Adrenal gland (tissue), 12 donors: Measurements from ENCODE around the gene RYR3. TPM values are rescaled to one million over a fixed set of nuclear protein-coding genes. Genes with fewer than 3 reads are reported as not detected.

Experiments used
- DNase-seq, 7 donors: peaks; one replicate each; pipeline ENCODE4 v3.0.0-alpha.2; 2019 to 2020
- H3K27ac ChIP-seq, 5 donors: fragments of 200-600 bp; sonication (generic) in 4 of 5; 1 replicate in 3 of 5; 2 replicates in 2 of 5; pipeline versions ENCODE4 v1.5.1 to v1.8.0; 2016 to 2020; ENCODE audit warnings: mild to moderate bottlenecking in 1 of 5
- H3K27me3 ChIP-seq: fragments of 200-600 bp; 2 replicates; pipeline ENCODE4 v1.8.0; 2021
- H3K36me3 ChIP-seq, 2 donors: fragments of 200-600 bp; replicated peaks in 1 of 2; 1 replicate in 1 of 2; 2 replicates in 1 of 2; pipeline versions ENCODE4 v1.5.1 to v1.8.0; 2018 to 2022
- H3K4me1 ChIP-seq, 2 donors: fragments of 200-600 bp; replicated peaks in 1 of 2; 1 replicate in 1 of 2; 2 replicates in 1 of 2; pipeline versions ENCODE4 v1.5.1 to v1.8.0; 2018 to 2021
- H3K4me3 ChIP-seq, 4 donors: fragments of 200-600 bp; sonication (generic) in 3 of 4; one replicate each; pipeline ENCODE4 v1.5.1; 2016 to 2018
- H3K9me3 ChIP-seq, 3 donors: fragments of 200-600 bp; sonication (generic) in 1 of 3; replicated peaks in 1 of 3; 1 replicate in 2 of 3; 2 replicates in 1 of 3; pipeline versions ENCODE4 v1.5.1 to v1.8.0; 2016 to 2021
- POLR2A ChIP-seq, 2 donors: fragments of 450-650 bp; IDR thresholded peaks; one replicate each; pipeline ENCODE4 v1.6.1; 2017; ENCODE audit warnings: antibody characterized with exemption in 2 of 2, mild to moderate bottlenecking in 2 of 2, moderate library complexity in 1 of 2
- WGBS, 4 donors: extraction: QIAGEN DNeasy Blood & Tissue Kit in 2 of 4; methylation state at CpG; one replicate each; pipeline versions ENCODE4 v1.1.5 to v1.1.7; 2013 to 2017; 5-methylcytosine and 5-hydroxymethylcytosine counted together
- intact Hi-C, 2 donors: fragments of 100-400 bp; cut with DNase I; formaldehyde crosslinking; loops; one replicate each; pipeline versions ENCODE4 v1.14.1 to v1.15.0; 2022 to 2023
- polyA plus RNA-seq, 3 donors: library from polyadenylated mRNA; stranded (reverse); fragments of 200-250 nt in 2 of 3; fragments of 350-450 nt in 1 of 3; fragmentation: Illumina TruSeq in 1 of 3; extraction: RNeasy Lipid Tissue Mini Kit (QIAGEN cat#74804) in 1 of 3; gene quantifications; one replicate each; pipeline ENCODE4 v1.2.3, GENCODE V29; 2013 to 2014
- total RNA-seq, 9 donors: library from RNA; depleted of rRNA in 4 of 9; stranded (reverse); fragments of >200 nt in 4 of 9; fragments of 120-200 nt in 1 of 9; fragmentation: NEBNext Ultra II Directional in 1 of 9; extraction: Animal tissue kit (Norgen Biotek cat#: 25700) in 1 of 9; gene quantifications; one replicate each; pipeline versions ENCODE4 v1.1.0 to v1.2.4, GENCODE V29; 2013 to 2023
- TF ChIP-seq, protein P1 (sequence below), 6 experiments: fragments of 450-650 bp in 4 of 6; fragments of 200-600 bp in 2 of 6; sonication (generic) in 1 of 6; IDR thresholded peaks; 1 replicate in 5 of 6; 2 replicates in 1 of 6; pipeline versions ENCODE4 v1.5.1 to v1.8.0; 2016 to 2021; ENCODE audit warnings: antibody characterized with exemption in 6 of 6, mild to moderate bottlenecking in 2 of 6, moderate library complexity in 1 of 6
- donor health status: healthy with polysubstance abuse.
- donor health status: Bipolar disorder and iron deficiency.
- donor health status: DM: yes; HTN: yes; CAD: no.
- donor health status: DM: no; HTN: no; CAD: no.
- donor health status: DM: no; HTN: no; CAD: no.
- donor health status: DM: yes; HTN: yes; CAD: no.

The RYR3 gene
- total and polyA plus RNA-seq, 12 donors = 0.32 to 60.7 (median 3.4) TPM

DNA sequence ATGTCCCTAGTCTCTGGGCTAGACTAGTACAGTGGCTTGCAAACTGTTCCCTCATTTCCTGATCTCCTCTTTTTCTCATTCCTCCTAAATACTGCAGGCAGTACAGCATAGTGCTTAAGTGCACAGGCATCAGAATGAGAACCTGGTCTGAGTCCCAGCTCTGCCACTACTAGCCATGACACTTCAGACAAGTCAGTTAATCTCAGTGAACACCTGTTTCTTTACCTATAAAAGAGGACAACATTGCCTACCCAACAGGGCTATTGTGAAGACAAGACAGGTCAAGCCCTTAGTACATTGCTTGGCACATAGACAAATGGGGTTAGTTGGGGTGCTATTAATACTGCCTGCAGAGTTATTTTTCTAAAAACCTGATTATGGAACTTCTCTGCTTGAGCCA, 113.3 kb downstream of the RYR3 start:
- intact Hi-C loops = no loop called here
- no peaks in the 10 kb centered on the region for H3K4me1 ChIP-seq
- no peak for TF ChIP-seq POLR2A (IDR thresholded peaks at IDR 0.05)
- TF ChIP-seq, protein P1, sequence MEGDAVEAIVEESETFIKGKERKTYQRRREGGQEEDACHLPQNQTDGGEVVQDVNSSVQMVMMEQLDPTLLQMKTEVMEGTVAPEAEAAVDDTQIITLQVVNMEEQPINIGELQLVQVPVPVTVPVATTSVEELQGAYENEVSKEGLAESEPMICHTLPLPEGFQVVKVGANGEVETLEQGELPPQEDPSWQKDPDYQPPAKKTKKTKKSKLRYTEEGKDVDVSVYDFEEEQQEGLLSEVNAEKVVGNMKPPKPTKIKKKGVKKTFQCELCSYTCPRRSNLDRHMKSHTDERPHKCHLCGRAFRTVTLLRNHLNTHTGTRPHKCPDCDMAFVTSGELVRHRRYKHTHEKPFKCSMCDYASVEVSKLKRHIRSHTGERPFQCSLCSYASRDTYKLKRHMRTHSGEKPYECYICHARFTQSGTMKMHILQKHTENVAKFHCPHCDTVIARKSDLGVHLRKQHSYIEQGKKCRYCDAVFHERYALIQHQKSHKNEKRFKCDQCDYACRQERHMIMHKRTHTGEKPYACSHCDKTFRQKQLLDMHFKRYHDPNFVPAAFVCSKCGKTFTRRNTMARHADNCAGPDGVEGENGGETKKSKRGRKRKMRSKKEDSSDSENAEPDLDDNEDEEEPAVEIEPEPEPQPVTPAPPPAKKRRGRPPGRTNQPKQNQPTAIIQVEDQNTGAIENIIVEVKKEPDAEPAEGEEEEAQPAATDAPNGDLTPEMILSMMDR (IDR thresholded peaks at IDR 0.05) = no peak
- no peaks in the 10 kb centered on the region for H3K9me3 ChIP-seq
- H3K27me3 ChIP-seq = no peaks in the 10 kb centered on the region
- H3K4me3 ChIP-seq = no peak overlapping the region
- H3K27ac ChIP-seq = no peak overlapping the region
- DNase-seq = no peak
- H3K36me3 ChIP-seq = no peaks in the 10 kb centered on the region

DNA sequence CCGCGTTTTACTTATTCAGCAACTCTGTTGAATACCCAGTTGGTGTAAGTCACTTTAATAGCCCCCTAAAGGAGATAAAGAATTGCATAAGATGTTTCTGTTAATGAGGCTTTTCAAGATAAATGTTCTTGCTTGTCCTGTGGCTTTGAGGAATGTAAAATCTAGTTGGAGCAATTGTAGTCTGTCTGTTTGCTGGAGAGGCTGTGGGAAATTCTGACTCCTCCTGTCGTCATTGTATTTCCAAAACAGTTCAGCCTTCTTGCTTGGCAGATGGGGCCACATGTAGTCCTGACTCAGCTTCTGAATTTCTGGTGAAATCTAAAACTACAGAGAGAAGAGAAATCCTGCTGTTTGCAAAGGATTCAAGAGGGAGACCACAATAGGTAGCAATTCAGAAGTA, 114.4 kb downstream of the RYR3 start:
- Histone ChIP-seq H3K4me1 (no peaks in the 10 kb centered on the region), H3K4me3 (no peak overlapping the region), H3K9me3 (no peaks in the 10 kb centered on the region), H3K27me3 (no peaks in the 10 kb centered on the region), H3K27ac (no peak overlapping the region), H3K36me3 (no peaks in the 10 kb centered on the region)
- peak in 1 of 7 donors; percentile 11 for DNase-seq
- TF ChIP-seq POLR2A (IDR thresholded peaks at IDR 0.05) = no peak
- TF ChIP-seq, protein P1 (IDR thresholded peaks at IDR 0.05) = no peak
- 55 to 72% (median 59%) methylated on average over 3 of the region's 3 CpGs for WGBS, 4 donors
- intact Hi-C loops = no loop called here

DNA sequence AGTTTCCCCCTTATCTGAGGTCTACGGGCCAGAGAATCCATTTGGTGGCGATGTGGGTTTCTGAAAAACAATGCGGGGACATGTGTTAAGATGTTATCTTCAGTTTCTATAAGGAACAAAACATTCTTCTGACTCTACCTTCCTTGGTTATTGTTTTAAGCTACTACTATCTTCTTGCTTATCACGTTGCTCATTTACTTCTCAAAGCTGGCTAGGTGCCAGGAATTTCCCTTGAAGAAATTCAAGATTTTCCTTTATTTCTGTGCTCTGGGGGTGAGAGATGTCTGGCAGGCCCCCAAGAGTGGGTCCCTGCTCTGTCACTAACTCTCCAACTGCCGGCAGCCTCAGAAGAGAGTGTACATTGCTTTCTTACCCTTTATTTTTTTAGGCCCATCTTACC, 119.8 kb downstream of the RYR3 start:
- no peak overlapping the region for H3K4me3 ChIP-seq
- H3K4me1 ChIP-seq = no peaks in the 10 kb centered on the region
- H3K27ac ChIP-seq = no peak overlapping the region
- no peaks in the 10 kb centered on the region for H3K27me3 ChIP-seq
- 50 to 60% (median 55%) methylated on average over 5 of the region's 5 CpGs for WGBS, 4 donors
- no peak for DNase-seq
- no peaks in the 10 kb centered on the region for H3K9me3 ChIP-seq
- intact Hi-C loops = no loop called here
- no peak for TF ChIP-seq POLR2A (IDR thresholded peaks at IDR 0.05)
- TF ChIP-seq, protein P1 (IDR thresholded peaks at IDR 0.05) = no peak
- H3K36me3 ChIP-seq = no peaks in the 10 kb centered on the region

DNA sequence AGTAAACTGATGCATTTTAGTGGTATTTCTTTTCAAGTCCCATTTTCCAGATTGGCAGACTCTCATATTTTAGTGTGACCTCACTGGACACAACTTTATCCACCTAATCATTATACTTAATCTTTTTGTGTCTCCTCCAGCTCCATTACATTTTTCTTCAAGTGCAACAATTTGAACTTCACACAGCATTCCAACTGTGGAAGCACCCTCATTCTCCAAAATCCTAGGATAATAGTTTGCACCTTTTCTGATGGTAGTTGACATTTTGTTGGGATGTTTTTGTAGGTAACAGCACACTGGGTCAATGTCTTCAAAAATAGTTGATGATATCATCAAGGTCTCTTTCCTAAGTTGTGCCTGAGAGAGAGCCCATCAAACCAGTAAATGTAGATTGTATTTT, 123.1 kb downstream of the RYR3 start:
- no peak overlapping the region for H3K27ac ChIP-seq
- no peaks in the 10 kb centered on the region for H3K27me3 ChIP-seq
- TF ChIP-seq, protein P1 (IDR thresholded peaks at IDR 0.05) = no peak
- TF ChIP-seq POLR2A (IDR thresholded peaks at IDR 0.05) = no peak
- H3K4me1 ChIP-seq = no peaks in the 10 kb centered on the region
- no peaks in the 10 kb centered on the region for H3K9me3 ChIP-seq
- no peak overlapping the region for H3K4me3 ChIP-seq
- H3K36me3 ChIP-seq = no peaks in the 10 kb centered on the region
- intact Hi-C loops = no loop called here
- DNase-seq = no peak
